Muscle of back (tissue), 13 donors: ENCODE measurements around the gene FCRLA. TPM values are rescaled to one million over a fixed set of nuclear protein-coding genes. Genes with fewer than 3 reads are reported as not detected.
A peak's percentile ranks its signal among the peaks of the same experiment; 100 is the strongest.
"Not testable (repeated sequence)": the region's sequence is repeated elsewhere in the genome, so short reads cannot be mapped to it uniquely, and the experiment has no call there.

Source experiments
- DNase-seq, 3 donors: peaks; one replicate each; pipeline versions ENCODE4 v3.0.0 to v3.0.0-alpha.2; 2013
- long read RNA-seq, 9 donors: transcript quantifications; one replicate each; lab custom pipeline, GENCODE V29; 2026
- polyA plus RNA-seq, 10 donors: library from polyadenylated mRNA; unstranded; fragments of 120-200 nt; gene quantifications; one replicate each; pipeline ENCODE4 v1.2.1, GENCODE V29; 2013; ENCODE audit not compliant: insufficient read length in 10 of 10

FCRLA gene
- 1 to 10 TPM in 1 of 10 donors, under 1 TPM in 8, not detected in 1; 0.19 to 1.5 (median 0.31) TPM for polyA plus RNA-seq
- long read RNA-seq, donor 1, partial matches to known transcripts: 0 of 1 reads
- long read RNA-seq, donor 1, other reads (novel, unspliced or antisense): 0 of 1 reads
- long read RNA-seq, donor 2: 0 reads
- long read RNA-seq, donor 3: 0 reads
- long read RNA-seq, donor 4: 0 reads
- long read RNA-seq, donor 5: 0 reads
- long read RNA-seq, donor 6: 0 reads
- long read RNA-seq, donor 7: 0 reads
- long read RNA-seq, donor 8: 0 reads
- long read RNA-seq, donor 9: 0 reads

DNA sequence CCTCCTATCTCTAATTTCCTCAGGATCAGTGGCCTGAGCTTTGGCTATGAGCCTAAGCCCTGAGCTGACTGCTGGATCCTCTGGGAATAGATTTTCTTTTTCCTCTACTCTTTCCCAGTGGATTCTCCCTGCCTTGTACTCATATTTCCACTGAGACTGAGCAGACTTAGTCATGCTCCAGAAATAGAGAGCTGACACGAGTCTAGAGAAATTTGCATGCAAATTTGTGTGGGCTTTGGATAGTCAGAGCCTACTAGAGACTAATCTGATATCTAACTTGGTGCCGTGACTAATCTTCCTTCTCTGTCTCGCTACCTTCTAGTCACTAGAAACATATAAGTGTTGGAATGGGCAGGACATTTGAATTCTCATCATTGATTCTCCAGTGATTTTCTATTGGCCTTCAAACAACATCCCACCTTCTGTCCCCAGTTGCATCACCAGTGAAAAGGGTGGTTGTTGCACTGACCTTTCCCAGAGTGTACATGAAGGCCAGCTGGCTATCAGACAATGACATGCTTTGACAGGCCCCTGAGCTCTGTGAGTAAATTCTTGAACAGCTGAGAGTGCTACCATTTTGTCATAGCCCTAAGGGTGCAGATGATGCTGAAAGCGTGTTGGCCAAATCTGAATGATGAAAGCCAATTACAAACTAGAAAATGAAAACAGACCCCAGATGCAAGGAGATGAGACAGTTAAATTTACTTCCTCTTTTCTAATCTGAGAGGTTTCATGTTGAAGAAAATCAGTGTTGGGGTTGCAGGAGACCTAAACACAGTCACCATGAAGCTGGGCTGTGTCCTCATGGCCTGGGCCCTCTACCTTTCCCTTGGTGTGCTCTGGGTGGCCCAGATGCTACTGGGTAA, at the start of gene FCRLA:
Gene FCRLA (plus strand): TSS at position 748 of the 866 bp plus-strand sequence. CDS start 36 bp downstream, at position 784.
- peak; percentile 7 to 96 (median 23) for DNase-seq

- DNase-seq: not testable (repeated sequence)
Measured at GRCh38 chr1:161658524-161658923, 48.5 kb upstream of the FCRLA start.

GRCh38 chr1:161661660-161662311, 45.2 kb upstream of the FCRLA start:
- not testable (repeated sequence) for DNase-seq

- DNase-seq: not testable (repeated sequence)
Measured at GRCh38 chr1:161662684-161663339, 44.2 kb upstream of the FCRLA start, which contains the start of gene FCGR2B. Gene FCGR2B (plus strand): TSS chr1:161663143. CDS start chr1:161663242, 99 bp downstream.

GRCh38 chr1:161663569-161663968, 43.5 kb upstream of the FCRLA start:
- DNase-seq: not testable (repeated sequence)

DNA sequence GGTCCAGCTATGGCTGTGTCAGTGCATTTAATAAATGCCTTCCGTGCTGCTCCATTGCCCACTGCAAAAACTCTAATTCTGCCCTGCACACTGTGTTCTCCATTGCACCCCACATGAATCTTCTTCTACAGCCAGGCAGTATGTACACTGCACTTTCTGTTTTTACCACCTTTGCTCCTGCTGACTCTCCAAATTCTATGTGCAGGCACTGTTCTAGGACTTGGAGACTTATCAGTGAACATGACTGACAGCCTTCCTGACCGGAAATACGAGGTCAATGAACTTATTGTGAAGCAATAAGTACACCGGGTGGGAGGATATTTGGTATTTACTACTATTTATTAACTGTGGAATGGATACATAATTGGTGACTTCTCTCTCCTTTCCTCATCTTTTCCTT, 42.3 kb upstream of the FCRLA start:
- not testable (repeated sequence) for DNase-seq

GRCh38 chr1:161671045-161672020, 35.7 kb upstream of the FCRLA start:
- DNase-seq: not testable (repeated sequence)

DNA sequence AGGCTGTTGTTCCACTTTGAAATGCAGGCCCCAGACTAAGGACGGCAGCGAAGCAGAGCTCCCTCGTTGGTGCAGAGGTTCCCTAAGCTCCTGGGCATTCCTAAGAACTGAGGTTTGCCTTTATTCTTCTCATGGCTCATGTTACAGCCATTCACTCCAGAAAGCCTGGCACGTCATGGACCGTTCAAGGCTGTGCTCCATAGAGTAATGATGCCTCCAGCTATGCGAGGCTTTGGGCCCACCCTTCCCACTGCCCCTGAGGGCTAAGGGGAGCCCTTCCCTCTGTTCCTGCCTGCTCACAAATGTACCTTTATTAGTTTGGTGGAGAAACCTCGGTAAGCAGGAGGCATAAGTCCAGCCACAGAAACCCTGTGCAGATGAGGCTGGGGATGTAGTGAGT, 33.6 kb upstream of the FCRLA start:
- not testable (repeated sequence) for DNase-seq

DNA sequence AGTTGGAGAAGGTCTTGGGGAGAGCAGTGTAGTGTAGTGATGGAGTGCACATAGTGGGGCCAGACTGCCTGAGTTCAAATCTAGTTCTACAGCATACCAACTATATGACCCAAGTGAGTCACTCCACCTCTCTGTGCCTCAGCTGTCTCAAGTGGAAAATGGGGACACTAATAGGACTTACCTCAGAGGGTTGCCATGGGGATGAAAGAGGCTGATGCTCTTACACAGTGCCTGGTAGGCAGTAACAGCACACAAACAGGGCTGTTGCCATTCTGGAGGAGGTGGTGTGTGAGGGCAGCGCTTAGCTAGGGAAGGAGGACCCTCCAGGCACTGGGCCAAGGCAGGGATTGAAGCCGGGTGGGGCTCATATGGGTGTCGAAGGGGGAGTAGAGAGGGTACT, 32.6 kb upstream of the FCRLA start:
- DNase-seq: not testable (repeated sequence)

DNA sequence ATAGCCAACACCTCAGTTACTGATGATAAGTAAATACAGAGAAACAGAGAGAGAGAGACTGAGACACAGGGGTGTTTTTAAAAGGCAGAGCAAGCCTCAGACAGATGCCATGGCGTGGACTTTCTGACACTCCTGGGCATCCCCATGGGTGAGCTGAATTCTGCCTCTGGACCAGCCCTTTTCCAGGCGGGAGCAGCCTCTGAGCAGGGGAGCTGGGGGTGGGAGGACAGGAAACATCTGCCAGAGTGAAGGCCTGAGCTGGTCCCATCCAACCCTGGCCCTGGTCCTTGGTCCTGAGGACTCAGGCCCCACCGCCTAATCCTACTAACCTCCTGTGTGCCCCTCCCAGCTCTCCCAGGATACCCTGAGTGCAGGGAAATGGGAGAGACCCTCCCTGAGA, 32.1 kb upstream of the FCRLA start:
- not testable (repeated sequence) for DNase-seq

DNA sequence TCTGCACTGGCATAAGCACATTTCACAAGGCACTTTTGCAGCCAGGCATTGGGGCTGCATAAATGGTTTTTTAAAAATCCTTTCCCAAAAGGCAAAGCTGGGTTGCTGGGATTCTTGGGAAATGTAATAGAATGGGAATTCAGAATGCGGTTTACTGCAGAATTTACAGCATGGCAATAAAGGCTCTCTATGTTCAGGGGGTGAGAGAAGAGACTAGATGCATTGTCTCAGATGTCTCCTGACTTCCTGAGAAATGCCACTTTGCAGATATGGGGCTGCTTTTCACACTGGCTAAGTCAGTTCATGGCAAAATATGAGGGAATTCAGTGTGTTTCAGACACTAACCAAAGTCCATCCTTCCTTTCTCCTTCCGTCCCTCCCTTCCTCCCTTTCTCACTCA, 30.6 kb upstream of the FCRLA start:
- DNase-seq: no peak

- DNase-seq: no peak
Measured at GRCh38 chr1:161676958-161677689, 29.9 kb upstream of the FCRLA start.

- no peak for DNase-seq
Measured at GRCh38 chr1:161678500-161678899, 28.5 kb upstream of the FCRLA start.

DNA sequence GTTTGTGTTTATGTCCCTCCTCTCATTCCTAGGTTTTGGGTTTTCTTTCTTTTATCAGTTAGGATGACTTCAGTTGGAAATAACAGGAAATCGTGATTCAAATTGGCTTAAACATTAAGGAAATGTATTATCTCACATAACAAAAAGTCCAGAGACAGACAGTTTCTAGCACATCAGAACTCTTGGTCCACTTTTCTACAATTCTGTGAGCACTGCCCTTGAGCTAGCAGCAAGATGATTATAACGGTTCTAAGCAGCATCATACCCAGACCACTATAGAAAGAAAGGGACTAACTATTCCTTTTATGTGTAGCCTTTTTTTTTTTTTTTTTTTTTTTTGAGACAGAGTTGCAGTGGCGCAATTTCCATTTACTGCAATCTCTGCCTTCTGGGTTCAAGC, 25.1 kb upstream of the FCRLA start:
- DNase-seq: no peak

DNA sequence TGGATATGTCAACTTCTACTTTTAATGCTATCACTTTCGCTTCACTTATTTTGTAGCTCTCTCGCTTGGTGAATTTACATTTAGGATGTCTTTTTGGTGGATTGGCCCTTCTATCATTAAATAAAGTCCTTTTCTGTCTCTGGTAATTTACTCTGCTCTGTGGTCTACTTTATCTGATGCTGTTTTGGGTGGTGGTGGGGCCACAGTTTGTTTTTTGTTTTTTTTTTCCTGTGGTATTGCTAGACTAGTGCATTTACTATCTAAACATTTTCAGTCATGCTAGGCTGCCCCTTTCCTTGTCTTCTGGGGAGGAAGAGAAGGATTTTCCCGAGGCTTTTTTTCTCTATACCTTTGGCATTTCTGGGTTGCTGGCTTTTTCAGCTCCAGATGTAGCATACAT, 18.1 kb upstream of the FCRLA start:
- no peak for DNase-seq

DNA sequence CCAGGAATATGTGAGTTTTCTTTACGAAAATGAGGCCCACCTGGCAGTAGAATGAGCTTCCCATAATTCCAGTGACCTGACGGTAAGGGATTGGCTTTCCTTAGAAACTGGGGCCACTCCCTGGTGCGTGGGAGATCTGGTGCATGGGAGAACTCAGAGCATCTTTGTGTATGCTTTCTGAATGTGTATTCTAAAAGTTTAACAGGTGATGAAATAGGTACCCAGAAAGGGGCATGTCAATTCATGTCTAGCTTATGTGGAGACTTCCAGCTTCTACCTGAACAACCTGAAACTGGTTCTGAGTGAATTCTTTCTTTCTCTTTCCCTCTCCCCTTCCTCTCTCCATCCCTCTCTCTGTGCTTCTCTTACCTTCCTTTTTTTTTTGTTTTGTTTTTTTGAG, 15.2 kb upstream of the FCRLA start:
- DNase-seq: no peak

- DNase-seq: not testable (repeated sequence)
Measured at GRCh38 chr1:161693020-161693712, 13.9 kb upstream of the FCRLA start.

DNA sequence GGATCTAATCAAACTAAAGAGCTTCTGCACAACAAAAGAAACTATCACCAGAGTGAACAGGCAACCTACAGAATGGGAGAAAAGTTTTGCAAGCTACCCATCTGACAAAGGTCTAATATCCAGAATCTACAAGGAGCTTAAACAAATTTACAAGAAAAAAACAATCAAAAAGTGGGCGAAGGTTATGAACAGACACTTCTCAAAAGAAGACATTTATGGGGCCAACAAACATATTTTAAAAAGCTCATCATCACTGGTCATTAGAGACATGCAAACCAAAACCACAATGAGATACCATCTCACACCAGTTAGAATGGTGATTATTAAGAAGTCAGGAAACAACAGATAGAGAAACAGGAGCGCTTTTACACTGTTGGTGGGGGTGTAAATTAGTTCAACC, 8.7 kb upstream of the FCRLA start:
- DNase-seq: not testable (repeated sequence)

- no peak for DNase-seq
Measured at GRCh38 chr1:161702250-161702649, 4.8 kb upstream of the FCRLA start.
